CD14-positive monocyte (primary cell): ENCODE results near the gene PIEZO1. TPM values are rescaled to one million over a fixed set of nuclear protein-coding genes. Genes with fewer than 3 reads are reported as not detected.

Experiments
- DNase-seq, 3 donors: peaks; one replicate each; pipeline ENCODE4 v3.0.0-alpha.2; 2011 to 2022
- H2AFZ ChIP-seq: 2 replicates; pipeline ENCODE4 v1.6.0; 2012; ENCODE audit warnings: mild to moderate bottlenecking, low read depth, low read length, inconsistent platforms; ENCODE audit not compliant: insufficient read depth, poor library complexity, severe bottlenecking
- H3K27ac ChIP-seq, 2 donors: 1 replicate in 1 of 2; 2 replicates in 1 of 2; pipeline ENCODE4 v1.5.1; 2012 to 2013; ENCODE audit warnings: low read length in 2 of 2, control low read depth in 1 of 2, inconsistent platforms in 1 of 2, low read depth in 1 of 2, mild to moderate bottlenecking in 1 of 2
- H3K27me3 ChIP-seq, 2 donors: one replicate each; pipeline versions ENCODE4 v1.6.0 to v1.6.1; 2011 to 2013; ENCODE audit warnings: low read length in 2 of 2; ENCODE audit not compliant: control insufficient read depth in 2 of 2, insufficient read depth in 2 of 2
- H3K36me3 ChIP-seq, 2 donors: replicated peaks in 1 of 2; 1 replicate in 1 of 2; 2 replicates in 1 of 2; pipeline versions ENCODE4 v1.5.1 to v1.6.1; 2012 to 2013; ENCODE audit warnings: low read length in 2 of 2, control low read depth in 1 of 2, inconsistent platforms in 1 of 2, mild to moderate bottlenecking in 1 of 2; ENCODE audit not compliant: insufficient read depth in 2 of 2, control insufficient read depth in 1 of 2
- H3K4me1 ChIP-seq, 2 donors: 1 replicate in 1 of 2; 2 replicates in 1 of 2; pipeline versions ENCODE4 v1.5.1 to v1.6.1; 2012 to 2013; ENCODE audit warnings: low read length in 2 of 2, control low read depth in 1 of 2, inconsistent platforms in 1 of 2, mild to moderate bottlenecking in 1 of 2, moderate library complexity in 1 of 2; ENCODE audit not compliant: insufficient read depth in 2 of 2, control insufficient read depth in 1 of 2
- H3K4me2 ChIP-seq: replicated peaks from 2 replicates; pipeline ENCODE3; 2012; ENCODE audit warnings: low read length, moderate library complexity, mild to moderate bottlenecking; ENCODE audit not compliant: poor library complexity, severe bottlenecking; ENCODE audit errors: extremely low read depth
- H3K4me3 ChIP-seq, 3 experiments: fragments of 200-600 bp in 1 of 3; sonication (generic) in 1 of 3; replicated peaks in 1 of 3; 1 replicate in 2 of 3; 2 replicates in 1 of 3; pipeline ENCODE4 v1.5.1; 2011 to 2013; ENCODE audit warnings: low read length in 3 of 3, mild to moderate bottlenecking in 3 of 3, control low read depth in 2 of 3, low read depth in 2 of 3, inconsistent platforms in 1 of 3, moderate library complexity in 1 of 3
- H3K79me2 ChIP-seq: 2 replicates; pipeline ENCODE4 v1.6.0; 2012; ENCODE audit warnings: mild to moderate bottlenecking, control low read depth, inconsistent platforms, low read length, moderate library complexity; ENCODE audit not compliant: insufficient read depth
- H3K9ac ChIP-seq: 2 replicates; pipeline ENCODE4 v1.6.0; 2017; ENCODE audit warnings: low read length, mild to moderate bottlenecking; ENCODE audit not compliant: insufficient read depth, poor library complexity, severe bottlenecking
- H3K9me3 ChIP-seq, 2 donors: replicated peaks in 1 of 2; 1 replicate in 1 of 2; 2 replicates in 1 of 2; pipeline versions ENCODE4 v1.5.1 to v1.6.1; 2012 to 2013; ENCODE audit warnings: low read length in 2 of 2, control low read depth in 1 of 2; ENCODE audit not compliant: control insufficient read depth in 1 of 2, insufficient read depth in 1 of 2
- H4K20me1 ChIP-seq: 2 replicates; pipeline ENCODE4 v1.6.0; 2012; ENCODE audit warnings: mild to moderate bottlenecking, low read length, control low read depth, moderate library complexity; ENCODE audit not compliant: insufficient read depth
- H3K27ac Mint-ChIP-seq, 7 donors: one replicate each; pipeline ENCODE4 v1.8.0; 2020; ENCODE audit warnings: mild to moderate bottlenecking in 7 of 7, mixed read lengths in 7 of 7, moderate library complexity in 6 of 7, inconsistent platforms in 2 of 7
- H3K27me3 Mint-ChIP-seq, 3 donors: one replicate each; pipeline ENCODE4 v1.8.0; 2021 to 2022; ENCODE audit warnings: low read depth in 3 of 3, mild to moderate bottlenecking in 3 of 3, mixed read lengths in 3 of 3, moderate library complexity in 3 of 3, inconsistent platforms in 1 of 3
- H3K36me3 Mint-ChIP-seq, 2 donors: one replicate each; pipeline ENCODE4 v1.8.0; 2020; ENCODE audit warnings: mixed read lengths in 2 of 2, inconsistent platforms in 1 of 2, mild to moderate bottlenecking in 1 of 2
- H3K4me1 Mint-ChIP-seq: one replicate; pipeline ENCODE4 v1.8.0; 2020; ENCODE audit warnings: mild to moderate bottlenecking, mixed read lengths
- H3K4me3 Mint-ChIP-seq, 2 donors: one replicate each; pipeline ENCODE4 v1.8.0; 2020; ENCODE audit warnings: mild to moderate bottlenecking in 2 of 2, mixed read lengths in 2 of 2, moderate library complexity in 1 of 2
- H3K9me3 Mint-ChIP-seq, 7 donors: one replicate each; pipeline ENCODE4 v1.8.0; 2020 to 2022; ENCODE audit warnings: mixed read lengths in 7 of 7, mild to moderate bottlenecking in 6 of 7, moderate library complexity in 6 of 7, inconsistent platforms in 2 of 7
- CTCF ChIP-seq: fragments of 200-600 bp; IDR thresholded peaks from one replicate; pipeline ENCODE4 v1.8.0; 2022; ENCODE audit warnings: antibody characterized with exemption, mild to moderate bottlenecking
- WGBS: methylation state at CpG from one replicate; pipeline ENCODE4 v1.1.5; 2013; ENCODE audit warnings: missing lambda C conversion rate; ENCODE audit not compliant: insufficient coverage; 5-methylcytosine and 5-hydroxymethylcytosine counted together
- intact Hi-C, 2 donors: fragments of 100-400 bp; cut with micrococcal nuclease; formaldehyde crosslinking; loops; one replicate each; pipeline versions ENCODE4 v1.15.0 to v1.15.1; 2023
- polyA plus RNA-seq, 3 donors: library from polyadenylated mRNA; depleted of rRNA in 1 of 3; unstranded in 2 of 3; stranded (reverse) in 1 of 3; fragments of 300-500 nt in 2 of 3; fragments of >200 nt in 1 of 3; fragmentation: Illumina TruSeq in 2 of 3; gene quantifications; 1 replicate in 2 of 3; 2 replicates in 1 of 3; pipeline ENCODE4 v1.2.3, GENCODE V29; 2012 to 2021

Gene PIEZO1
- polyA plus RNA-seq, 3 donors = 10.2 to 405 (median 15.0) TPM

GRCh38 chr16:88828711-88829110, 43.7 kb upstream of the PIEZO1 start:
- no peaks in the 10 kb centered on the region for H3K79me2 ChIP-seq
- no peak overlapping the region for H2AFZ ChIP-seq
- no peaks in the 10 kb centered on the region for H3K27me3 Mint-ChIP-seq
- H3K9me3 Mint-ChIP-seq = no peaks in the 10 kb centered on the region
- H3K9ac ChIP-seq = no peak overlapping the region
- H3K27ac Mint-ChIP-seq = peak overlapping the region in 1 of 7 donors; percentile 38
- peaks cover 24 to 48% of the 10 kb centered on the region in 2 donors for H3K36me3 Mint-ChIP-seq
- no peaks in the 10 kb centered on the region for H3K9me3 ChIP-seq
- no peak overlapping the region for H3K4me3 Mint-ChIP-seq
- TF ChIP-seq CTCF = no peak
- H3K4me2 ChIP-seq = no peak overlapping the region
- DNase-seq = no peak
- peaks cover 19% of the 10 kb centered on the region for H4K20me1 ChIP-seq
- no peak overlapping the region for H3K4me3 ChIP-seq
- peaks cover 40 to 51% of the 10 kb centered on the region in 2 donors for H3K36me3 ChIP-seq
- intact Hi-C loops = no loop called here
- WGBS = 90% methylated on average over 22 of the region's 24 CpGs
- H3K27me3 ChIP-seq = no peaks in the 10 kb centered on the region
- H3K4me1 Mint-ChIP-seq = no peaks in the 10 kb centered on the region
- H3K27ac ChIP-seq = no peak overlapping the region
- H3K4me1 ChIP-seq = no peaks in the 10 kb centered on the region

- H2AFZ ChIP-seq = no peak overlapping the region
- Mint-ChIP-seq H3K4me1 (no peaks in the 10 kb centered on the region), H3K9me3 (no peaks in the 10 kb centered on the region)
Observed at GRCh38 chr16:88827727-88828126, 42.7 kb upstream of the PIEZO1 start.

More at GRCh38 chr16:88827727-88828126, 42.7 kb upstream of the PIEZO1 start:
- Mint-ChIP-seq H3K27me3 (no peaks in the 10 kb centered on the region), H3K4me3 (no peak overlapping the region), H3K27ac (peak overlapping the region in 1 of 7 donors; percentile 31), H3K36me3 (peaks cover 28 to 54% of the 10 kb centered on the region in 2 donors)
- Histone ChIP-seq H3K27ac (no peak overlapping the region), H3K27me3 (no peaks in the 10 kb centered on the region), H3K36me3 (peaks cover 45 to 54% of the 10 kb centered on the region in 2 donors), H3K79me2 (no peaks in the 10 kb centered on the region), H3K9ac (no peak overlapping the region), H3K4me2 (no peak overlapping the region), H3K4me3 (no peak overlapping the region), H3K9me3 (no peaks in the 10 kb centered on the region), H4K20me1 (peaks cover 19% of the 10 kb centered on the region), H3K4me1 (no peaks in the 10 kb centered on the region)
- no peak for DNase-seq
- intact Hi-C loops = no loop called here
- TF ChIP-seq CTCF = no peak
- WGBS = 97% methylated on average over 13 of the region's 21 CpGs
